Measurements from ENCODE around the gene RBCK1. TPM values are rescaled to one million over a fixed set of nuclear protein-coding genes. Genes with fewer than 3 reads are reported as not detected.

Gene RBCK1
- total and polyA plus RNA-seq, 3 donors from 2014 or later = 77.8 to 93.7 (median 87.2) TPM

DNA sequence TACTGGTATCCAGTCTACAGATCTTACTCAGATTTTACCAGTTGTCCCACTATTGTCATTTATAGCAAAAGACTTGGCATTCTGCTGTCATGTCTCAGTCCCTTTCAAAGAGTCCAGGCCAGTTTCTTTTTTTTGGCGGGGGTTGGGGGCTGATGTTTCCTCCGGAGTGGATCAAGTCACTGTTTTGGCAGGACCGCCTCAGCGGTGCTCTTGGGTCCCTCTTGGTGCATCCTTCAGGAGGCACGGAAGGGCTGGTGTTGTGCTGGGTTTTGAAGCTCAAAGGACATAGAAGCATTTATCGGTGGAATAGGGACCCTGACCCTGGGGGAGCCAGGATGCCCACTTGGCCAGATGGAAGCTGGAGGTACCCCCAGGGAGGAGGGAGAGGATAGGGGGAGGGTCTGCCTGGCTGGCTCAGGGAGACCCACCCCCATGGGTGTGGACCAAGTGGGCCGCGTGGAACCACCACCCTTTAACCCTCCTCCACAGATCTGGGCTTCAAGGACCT lies 10.8 kb downstream of the RBCK1 start:
- DNase-seq = no peak
- no peak overlapping the region for H3K27ac ChIP-seq
- no peak for TF ChIP-seq POLR2A (IDR thresholded peaks at IDR 0.05)
- TF ChIP-seq, protein P1, sequence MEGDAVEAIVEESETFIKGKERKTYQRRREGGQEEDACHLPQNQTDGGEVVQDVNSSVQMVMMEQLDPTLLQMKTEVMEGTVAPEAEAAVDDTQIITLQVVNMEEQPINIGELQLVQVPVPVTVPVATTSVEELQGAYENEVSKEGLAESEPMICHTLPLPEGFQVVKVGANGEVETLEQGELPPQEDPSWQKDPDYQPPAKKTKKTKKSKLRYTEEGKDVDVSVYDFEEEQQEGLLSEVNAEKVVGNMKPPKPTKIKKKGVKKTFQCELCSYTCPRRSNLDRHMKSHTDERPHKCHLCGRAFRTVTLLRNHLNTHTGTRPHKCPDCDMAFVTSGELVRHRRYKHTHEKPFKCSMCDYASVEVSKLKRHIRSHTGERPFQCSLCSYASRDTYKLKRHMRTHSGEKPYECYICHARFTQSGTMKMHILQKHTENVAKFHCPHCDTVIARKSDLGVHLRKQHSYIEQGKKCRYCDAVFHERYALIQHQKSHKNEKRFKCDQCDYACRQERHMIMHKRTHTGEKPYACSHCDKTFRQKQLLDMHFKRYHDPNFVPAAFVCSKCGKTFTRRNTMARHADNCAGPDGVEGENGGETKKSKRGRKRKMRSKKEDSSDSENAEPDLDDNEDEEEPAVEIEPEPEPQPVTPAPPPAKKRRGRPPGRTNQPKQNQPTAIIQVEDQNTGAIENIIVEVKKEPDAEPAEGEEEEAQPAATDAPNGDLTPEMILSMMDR (IDR thresholded peaks at IDR 0.05) = no peak
- H3K4me1 ChIP-seq = peaks cover 14% of the 10 kb centered on the region
- WGBS, 2 donors = 71 to 77% methylated on average over 6 to 8 of the region's 8 CpGs
- H3K9me3 ChIP-seq = no peaks in the 10 kb centered on the region
- H3K36me3 ChIP-seq (ENCODE audit: low read depth, missing control alignments) = no peaks in the 10 kb centered on the region
- no peak overlapping the region for H3K4me3 ChIP-seq
- intact Hi-C loops (cut with DNase I; ENCODE audit: low total_unique reads) = no loop called here
- H3K27me3 ChIP-seq = no peaks in the 10 kb centered on the region

DNA sequence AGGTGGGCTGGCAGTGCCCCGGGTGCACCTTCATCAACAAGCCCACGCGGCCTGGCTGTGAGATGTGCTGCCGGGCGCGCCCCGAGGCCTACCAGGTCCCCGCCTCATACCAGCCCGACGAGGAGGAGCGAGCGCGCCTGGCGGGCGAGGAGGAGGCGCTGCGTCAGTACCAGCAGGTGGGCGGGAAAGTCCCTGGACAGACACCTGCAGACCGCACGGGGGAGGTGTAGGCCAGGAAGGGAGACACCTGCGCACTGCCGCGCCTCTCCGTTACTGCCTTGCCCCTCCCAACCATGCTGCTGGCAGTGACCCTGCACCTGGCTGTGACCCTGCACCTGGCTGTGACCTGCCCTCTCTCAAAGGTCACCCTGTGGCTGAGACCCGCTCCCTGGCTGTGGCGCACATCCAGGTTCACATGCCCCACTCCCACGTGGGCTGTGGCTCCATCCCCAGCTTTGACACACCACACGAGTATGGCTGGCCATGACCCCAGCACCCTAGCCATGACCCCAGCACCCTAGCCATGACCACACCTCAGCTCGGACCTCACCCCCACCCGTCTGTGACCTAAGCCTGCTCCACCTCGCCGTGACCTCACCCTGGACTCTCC lies 11.6 kb downstream of the RBCK1 start:
- intact Hi-C loops (cut with DNase I; ENCODE audit: low total_unique reads) = no loop called here
- Histone ChIP-seq H3K4me1 (peaks cover 14% of the 10 kb centered on the region), H3K36me3 (ENCODE audit: low read depth, missing control alignments) (no peaks in the 10 kb centered on the region), H3K27me3 (no peaks in the 10 kb centered on the region), H3K4me3 (no peak overlapping the region), H3K27ac (no peak overlapping the region), H3K9me3 (no peaks in the 10 kb centered on the region)
- TF ChIP-seq, protein P1 (IDR thresholded peaks at IDR 0.05) = no peak
- TF ChIP-seq POLR2A (IDR thresholded peaks at IDR 0.05) = no peak
- DNase-seq = no peak
- 69 to 80% methylated on average over 16 to 32 of the region's 32 CpGs for WGBS, 2 donors

DNA sequence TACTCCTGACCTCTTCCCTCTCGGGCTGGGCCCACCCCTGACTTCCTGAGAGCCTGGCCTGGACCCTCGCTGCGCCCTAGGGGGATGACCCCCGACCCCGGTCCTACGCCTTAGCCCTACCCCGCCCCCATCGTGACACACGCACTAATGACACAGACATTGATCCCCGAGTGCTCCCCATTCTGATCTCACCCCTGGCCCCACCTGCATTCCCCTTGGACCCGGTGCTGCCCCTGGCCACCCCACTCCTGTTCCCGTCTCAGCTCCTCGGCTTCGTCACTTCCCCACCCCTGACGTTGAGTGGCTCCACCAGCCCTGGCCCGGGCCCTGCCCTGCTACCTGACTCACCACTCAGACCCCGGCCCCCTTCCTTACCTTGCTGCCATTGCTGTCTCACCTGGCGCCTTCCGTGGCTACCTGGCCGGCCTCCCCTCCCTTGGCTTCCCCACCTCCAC lies 12.1 kb downstream of the RBCK1 start:
- H3K4me1 ChIP-seq = peaks cover 14% of the 10 kb centered on the region
- H3K27me3 ChIP-seq = no peaks in the 10 kb centered on the region
- intact Hi-C loops (cut with DNase I; ENCODE audit: low total_unique reads) = no loop called here
- H3K9me3 ChIP-seq = no peaks in the 10 kb centered on the region
- H3K4me3 ChIP-seq = no peak overlapping the region
- no peak for DNase-seq
- WGBS, 2 donors = 69 to 75% methylated on average over 20 of the region's 20 CpGs
- TF ChIP-seq, protein P1 (IDR thresholded peaks at IDR 0.05) = no peak
- no peak for TF ChIP-seq POLR2A (IDR thresholded peaks at IDR 0.05)
- no peaks in the 10 kb centered on the region for H3K36me3 ChIP-seq (ENCODE audit: low read depth, missing control alignments)
- H3K27ac ChIP-seq = no peak overlapping the region

DNA sequence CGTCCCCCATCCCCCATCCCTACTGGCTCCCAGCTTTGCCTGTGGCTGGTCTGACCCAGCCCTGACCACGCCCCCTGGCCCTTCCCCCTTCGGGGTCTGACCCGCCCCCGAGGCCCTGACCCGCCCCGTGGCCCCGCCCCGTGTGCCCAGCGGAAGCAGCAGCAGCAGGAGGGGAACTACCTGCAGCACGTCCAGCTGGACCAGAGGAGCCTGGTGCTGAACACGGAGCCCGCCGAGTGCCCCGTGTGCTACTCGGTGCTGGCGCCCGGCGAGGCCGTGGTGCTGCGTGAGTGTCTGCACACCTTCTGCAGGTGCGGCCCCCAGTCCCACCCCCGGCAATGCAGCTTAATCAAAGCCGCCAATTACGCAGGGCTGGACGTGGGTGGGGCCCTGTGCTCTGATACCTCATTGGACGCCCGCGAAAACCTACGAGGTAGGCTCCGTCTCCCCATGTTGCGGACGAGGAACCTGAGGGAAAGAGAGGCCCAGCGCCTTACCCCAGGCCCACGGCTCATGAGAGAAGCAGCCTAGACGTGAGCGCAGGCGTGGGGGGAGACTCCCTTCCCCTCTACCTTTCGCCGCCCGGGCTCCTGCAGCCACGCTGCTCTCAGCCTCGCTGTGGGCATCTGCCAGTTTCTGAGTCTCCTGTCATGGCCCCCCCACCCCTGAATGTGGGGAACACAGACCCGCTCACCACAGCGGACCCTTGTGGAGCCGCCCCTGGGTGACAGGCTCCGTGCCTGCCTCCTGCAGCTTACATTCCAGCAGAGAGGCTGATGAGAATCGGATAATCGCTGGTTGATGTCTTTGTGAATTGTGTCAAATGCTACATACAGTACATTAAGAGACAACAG lies 12.8 kb downstream of the RBCK1 start:
- Histone ChIP-seq H3K4me3 (peak overlapping the region in 1 of 2 donors; percentile 30), H3K36me3 (ENCODE audit: low read depth, missing control alignments) (no peaks in the 10 kb centered on the region), H3K27ac (no peak overlapping the region), H3K4me1 (peaks cover 14% of the 10 kb centered on the region), H3K27me3 (no peaks in the 10 kb centered on the region), H3K9me3 (no peaks in the 10 kb centered on the region)
- WGBS, 2 donors = 68 to 74% methylated on average over 24 to 40 of the region's 49 CpGs
- DNase-seq = peak; percentile 48
- no peak for TF ChIP-seq POLR2A (IDR thresholded peaks at IDR 0.05)
- TF ChIP-seq, protein P1 (IDR thresholded peaks at IDR 0.05) = no peak
- intact Hi-C loops (cut with DNase I; ENCODE audit: low total_unique reads) = no loop called here

Measured in testis (tissue), 3 donors.